Keratinocyte (primary cell): ENCODE results near the gene DAGLA. TPM values are rescaled to one million over a fixed set of nuclear protein-coding genes. Genes with fewer than 3 reads are reported as not detected.

Experiments used
- DNase-seq: peaks from one replicate; pipeline ENCODE4 v3.0.0-alpha.2; 2011; ENCODE audit warnings: low read depth, missing footprints, low spot score
- FAIRE-seq: peaks from 2 replicates; lab custom pipeline; 2011; peaks lifted over from hg19 to GRCh38; lab: Jason Lieb, UNC
- H2AFZ ChIP-seq: 2 replicates; pipeline ENCODE4 v1.6.0; 2012; ENCODE audit warnings: low read length, control low read depth, inconsistent platforms; ENCODE audit not compliant: control insufficient read depth
- H3K27ac ChIP-seq: 2 replicates; pipeline ENCODE4 v1.5.1; 2011; ENCODE audit warnings: low read length; ENCODE audit not compliant: control insufficient read depth, insufficient read depth
- H3K27me3 ChIP-seq: 3 replicates; pipeline ENCODE4 v1.6.0; 2011; ENCODE audit warnings: low read length; ENCODE audit not compliant: control insufficient read depth, insufficient read depth; ENCODE audit errors: extremely low read depth
- H3K36me3 ChIP-seq, 2 experiments: 2 replicates in 1 of 2; 3 replicates in 1 of 2; pipeline ENCODE4 v1.5.1; 2011; ENCODE audit warnings: low read length in 2 of 2, mild to moderate bottlenecking in 1 of 2; ENCODE audit not compliant: control insufficient read depth in 2 of 2, insufficient read depth in 2 of 2; ENCODE audit errors: extremely low read depth in 1 of 2
- H3K4me1 ChIP-seq: 3 replicates; pipeline ENCODE4 v1.5.1; 2011; ENCODE audit warnings: low read length; ENCODE audit not compliant: control insufficient read depth, insufficient read depth; ENCODE audit errors: extremely low read depth
- H3K4me2 ChIP-seq: 3 replicates; pipeline ENCODE4 v1.6.0; 2011; ENCODE audit warnings: low read depth, low read length; ENCODE audit not compliant: control insufficient read depth, insufficient read depth; ENCODE audit errors: extremely low read depth
- H3K4me3 ChIP-seq, 3 experiments: fragments of 200-600 bp in 1 of 3; sonication (generic) in 1 of 3; 2 replicates in 2 of 3; 3 replicates in 1 of 3; pipeline ENCODE4 v1.5.1; 2011 to 2016; ENCODE audit warnings: low read length in 3 of 3, mild to moderate bottlenecking in 3 of 3, control low read depth in 2 of 3, inconsistent platforms in 1 of 3, low read depth in 1 of 3, mixed read lengths in 1 of 3, mixed run types in 1 of 3, moderate library complexity in 1 of 3; ENCODE audit not compliant: control insufficient read depth in 2 of 3, insufficient read depth in 2 of 3; ENCODE audit errors: extremely low read depth in 1 of 3
- H3K79me2 ChIP-seq: 2 replicates; pipeline ENCODE4 v1.6.0; 2012; ENCODE audit warnings: low read length; ENCODE audit not compliant: control insufficient read depth, insufficient read depth
- H3K9ac ChIP-seq: 3 replicates; pipeline ENCODE4 v1.6.0; 2011; ENCODE audit warnings: low read length; ENCODE audit not compliant: control insufficient read depth, insufficient read depth; ENCODE audit errors: extremely low read depth
- H3K9me1 ChIP-seq: 3 replicates; pipeline ENCODE4 v1.6.0; 2011; ENCODE audit warnings: low read length; ENCODE audit not compliant: control insufficient read depth, insufficient read depth; ENCODE audit errors: extremely low read depth
- H3K9me3 ChIP-seq: 2 replicates; pipeline ENCODE4 v1.5.1; 2012; ENCODE audit warnings: low read depth, low read length; ENCODE audit not compliant: control insufficient read depth
- H4K20me1 ChIP-seq: 3 replicates; pipeline ENCODE4 v1.6.0; 2011; ENCODE audit warnings: low read length; ENCODE audit not compliant: control insufficient read depth, insufficient read depth; ENCODE audit errors: extremely low read depth
- CTCF ChIP-seq, 3 experiments: IDR thresholded peaks in 1 of 3; conservative IDR thresholded peaks in 1 of 3; optimal IDR thresholded peaks in 1 of 3; 2 replicates in 2 of 3; 3 replicates in 1 of 3; pipeline versions ENCODE3 to v1.5.1; 2011; ENCODE audit warnings: low read length in 3 of 3, mild to moderate bottlenecking in 3 of 3, moderate library complexity in 2 of 3, control low read depth in 1 of 3, inconsistent platforms in 1 of 3; ENCODE audit not compliant: insufficient read depth in 2 of 3; ENCODE audit errors: extremely low read depth in 1 of 3
- EZH2 ChIP-seq: IDR thresholded peaks from one replicate; pipeline ENCODE4 v1.6.1; 2012; ENCODE audit warnings: inconsistent platforms, mild to moderate bottlenecking, low read length, moderate library complexity
- dilution Hi-C: fragments of 300-500 bp; cut with MboI; formaldehyde crosslinking; loops from one replicate; pipeline ENCODE4 v1.7.0; 2020; ENCODE audit warnings: low sequenced_read_pairs; ENCODE audit not compliant: extremely low pct_ligation_motif_present
- polyA plus RNA-seq, 5 experiments: library from polyadenylated mRNA; depleted of rRNA in 3 of 5; stranded (reverse) in 3 of 5; stranded (forward) in 1 of 5; unstranded in 1 of 5; fragments of >200 nt; gene quantifications; 1 replicate in 1 of 5; 2 replicates in 3 of 5; 3 replicates in 1 of 5; pipeline versions ENCODE4 v1.2.1 to v1.2.3, GENCODE V29; 2011 to 2012; ENCODE audit warnings: missing spikeins in 2 of 5, low read depth in 1 of 5, low replicate concordance in 1 of 5

The DAGLA gene
- polyA plus RNA-seq, 1 donor (not counting 4 experiments of a cell fraction or from before 2014, with no cell fraction given), result 0.03 TPM

GRCh38 chr11:61712846-61713245, 32.7 kb downstream of the DAGLA start:
- Histone ChIP-seq H3K9ac (no peak overlapping the region), H3K4me3 (no peak overlapping the region), H3K27ac (no peak overlapping the region), H4K20me1 (no peaks in the 10 kb centered on the region), H3K9me1 (no peaks in the 10 kb centered on the region), H3K79me2 (no peaks in the 10 kb centered on the region), H3K27me3 (peaks cover 61% of the 10 kb centered on the region), H2AFZ (no peak overlapping the region), H3K36me3 (no peaks in the 10 kb centered on the region), H3K4me1 (no peaks in the 10 kb centered on the region), H3K4me2 (no peak overlapping the region), H3K9me3 (no peaks in the 10 kb centered on the region)
- DNase-seq, result no peak
- dilution Hi-C loops, result no loop called here
- no peak for FAIRE-seq
- TF ChIP-seq EZH2 (no peak), CTCF (optimal IDR thresholded peaks at IDR 0.05 in 1 of 3, IDR thresholded peaks at IDR 0.05 in 1 of 3, conservative IDR thresholded peaks at IDR 0.05 in 1 of 3; ENCODE audit: extremely low read depth in 1 of 3, insufficient read depth in 2 of 3, low read length in 3 of 3) (no peak)

GRCh38 chr11:61713464-61713863, 33.3 kb downstream of the DAGLA start:
- H3K36me3 ChIP-seq, result no peaks in the 10 kb centered on the region
- no peak overlapping the region for H3K27ac ChIP-seq
- H3K79me2 ChIP-seq, result no peaks in the 10 kb centered on the region
- no peaks in the 10 kb centered on the region for H3K9me3 ChIP-seq
- no peak overlapping the region for H3K4me2 ChIP-seq
- dilution Hi-C loops, result no loop called here
- H3K9ac ChIP-seq, result no peak overlapping the region
- no peaks in the 10 kb centered on the region for H3K4me1 ChIP-seq
- FAIRE-seq (no peak), DNase-seq (no peak)
- no peak overlapping the region for H3K4me3 ChIP-seq
- no peak for TF ChIP-seq EZH2
- no peak for TF ChIP-seq CTCF (optimal IDR thresholded peaks at IDR 0.05 in 1 of 3, IDR thresholded peaks at IDR 0.05 in 1 of 3, conservative IDR thresholded peaks at IDR 0.05 in 1 of 3; ENCODE audit: extremely low read depth in 1 of 3, insufficient read depth in 2 of 3, low read length in 3 of 3)
- H2AFZ ChIP-seq, result no peak overlapping the region
- H3K9me1 ChIP-seq, result no peaks in the 10 kb centered on the region
- H3K27me3 ChIP-seq, result peaks cover 66% of the 10 kb centered on the region
- H4K20me1 ChIP-seq, result no peaks in the 10 kb centered on the region
